CD4-positive, CD25-positive, alpha-beta regulatory T cell (primary cell): ENCODE data around the gene KIAA0040. TPM values are rescaled to one million over a fixed set of nuclear protein-coding genes. Genes with fewer than 3 reads are reported as not detected.
A peak's percentile ranks its signal among the peaks of the same experiment; 100 is the strongest.

Experiments used
- ATAC-seq, 2 donors: fragments of 150-1000 bp; cut with Tn5 transposase; one replicate each; pipeline ENCODE4 v1.10.0; 2021; ENCODE audit warnings: low read depth in 2 of 2, moderate number of reproducible peaks in 2 of 2, moderate library complexity in 1 of 2
- DNase-seq, 3 donors: peaks; one replicate each; pipeline versions ENCODE4 v3.0.0 to v3.0.0-alpha.2; 2012 to 2022; ENCODE audit warnings: mixed read lengths in 1 of 3
- H3K27ac ChIP-seq: one replicate; pipeline ENCODE4 v1.7.0; 2013; ENCODE audit warnings: mild to moderate bottlenecking, low read length; ENCODE audit not compliant: insufficient read depth, poor library complexity, severe bottlenecking
- H3K27me3 ChIP-seq: one replicate; pipeline ENCODE4 v1.7.0; 2013; ENCODE audit warnings: low read length; ENCODE audit not compliant: control insufficient read depth, insufficient read depth
- H3K36me3 ChIP-seq: one replicate; pipeline ENCODE4 v1.7.0; 2013; ENCODE audit warnings: mild to moderate bottlenecking, low read length, moderate library complexity; ENCODE audit not compliant: control insufficient read depth, insufficient read depth
- H3K4me1 ChIP-seq: 2 replicates; pipeline ENCODE4 v1.7.0; 2013; ENCODE audit warnings: mild to moderate bottlenecking, low read length; ENCODE audit not compliant: insufficient read depth, control insufficient read depth, poor library complexity, severe bottlenecking
- H3K4me3 ChIP-seq: one replicate; pipeline ENCODE4 v1.7.0; 2013; ENCODE audit warnings: low read depth, mild to moderate bottlenecking, low read length, moderate library complexity
- H3K9me3 ChIP-seq, 2 experiments: 1 replicate in 1 of 2; 2 replicates in 1 of 2; pipeline ENCODE4 v1.7.0; 2013; ENCODE audit warnings: low read length in 2 of 2, mild to moderate bottlenecking in 1 of 2, moderate library complexity in 1 of 2; ENCODE audit not compliant: control insufficient read depth in 2 of 2
- H3K27ac Mint-ChIP-seq, 3 donors: one replicate each; pipeline ENCODE4 v1.8.0; 2020 to 2022; ENCODE audit warnings: mild to moderate bottlenecking in 3 of 3, mixed read lengths in 3 of 3, moderate library complexity in 2 of 3
- H3K27me3 Mint-ChIP-seq: one replicate; pipeline ENCODE4 v1.8.0; 2022; ENCODE audit warnings: mild to moderate bottlenecking, mixed read lengths
- H3K36me3 Mint-ChIP-seq: one replicate; pipeline ENCODE4 v1.8.0; 2020; ENCODE audit warnings: mixed read lengths
- H3K4me1 Mint-ChIP-seq, 4 donors: one replicate each; pipeline ENCODE4 v1.8.0; 2020 to 2022; ENCODE audit warnings: mixed read lengths in 4 of 4, mild to moderate bottlenecking in 1 of 4
- H3K4me3 Mint-ChIP-seq, 4 donors: one replicate each; pipeline ENCODE4 v1.8.0; 2020 to 2022; ENCODE audit warnings: mild to moderate bottlenecking in 4 of 4, mixed read lengths in 4 of 4, moderate library complexity in 3 of 4
- H3K9me3 Mint-ChIP-seq, 7 donors: one replicate each; pipeline ENCODE4 v1.8.0; 2020 to 2022; ENCODE audit warnings: mixed read lengths in 7 of 7, mild to moderate bottlenecking in 3 of 7, moderate library complexity in 2 of 7
- polyA plus RNA-seq, 4 donors: library from polyadenylated mRNA; unstranded; fragments of 300-500 nt; fragmentation: Illumina TruSeq; gene quantifications; one replicate each; pipeline ENCODE4 v1.2.3, GENCODE V29; 2021
- total RNA-seq: library from RNA; stranded (reverse); gene quantifications from one replicate; pipeline ENCODE4 v1.2.3, GENCODE V29; 2022

Gene KIAA0040
- total and polyA plus RNA-seq, 5 donors from 2014 or later = 50.1 to 63.3 (median 53.1) TPM

GRCh38 chr1:175167861-175168260 is 24.7 kb downstream of the KIAA0040 start:
- Mint-ChIP-seq H3K9me3 (no peaks in the 10 kb centered on the region), H3K36me3 (peaks cover 62% of the 10 kb centered on the region), H3K4me1 (peaks cover 29 to 71% (median 59%) of the 10 kb centered on the region in 4 donors), H3K4me3 (no peak overlapping the region), H3K27ac (peak overlapping the region in 1 of 3 donors; percentile 88), H3K27me3 (no peaks in the 10 kb centered on the region)
- no peak for ATAC-seq
- DNase-seq = no peak
- Histone ChIP-seq H3K27me3 (no peaks in the 10 kb centered on the region), H3K27ac (peak overlapping the region; percentile 47), H3K4me1 (peaks cover 20% of the 10 kb centered on the region), H3K36me3 (peaks cover 82% of the 10 kb centered on the region), H3K4me3 (no peak overlapping the region), H3K9me3 (no peaks in the 10 kb centered on the region)

GRCh38 chr1:175166746-175167145 is 25.8 kb downstream of the KIAA0040 start:
- H3K9me3 ChIP-seq = no peaks in the 10 kb centered on the region
- peaks cover 58% of the 10 kb centered on the region for H3K36me3 Mint-ChIP-seq
- H3K9me3 Mint-ChIP-seq = no peaks in the 10 kb centered on the region
- H3K4me1 ChIP-seq = peaks cover 14% of the 10 kb centered on the region
- peak overlapping the region in 1 of 3 donors; percentile 85 for H3K27ac Mint-ChIP-seq
- no peak for DNase-seq
- no peak for ATAC-seq
- no peak overlapping the region for H3K27ac ChIP-seq
- H3K4me3 Mint-ChIP-seq = peak overlapping the region in 1 of 4 donors; percentile 56
- peaks cover 83% of the 10 kb centered on the region for H3K36me3 ChIP-seq
- peaks cover 29 to 61% (median 56%) of the 10 kb centered on the region in 4 donors for H3K4me1 Mint-ChIP-seq
- H3K27me3 Mint-ChIP-seq = no peaks in the 10 kb centered on the region
- no peaks in the 10 kb centered on the region for H3K27me3 ChIP-seq
- no peak overlapping the region for H3K4me3 ChIP-seq

- Mint-ChIP-seq H3K4me3 (no peak overlapping the region), H3K27me3 (no peaks in the 10 kb centered on the region), H3K9me3 (no peaks in the 10 kb centered on the region), H3K27ac (no peak overlapping the region), H3K36me3 (peaks cover 59% of the 10 kb centered on the region), H3K4me1 (peaks cover 14 to 47% (median 42%) of the 10 kb centered on the region in 4 donors)
- DNase-seq (no peak), ATAC-seq (no peak)
- Histone ChIP-seq H3K4me1 (peaks cover 5% of the 10 kb centered on the region), H3K9me3 (no peaks in the 10 kb centered on the region), H3K36me3 (peaks cover 91% of the 10 kb centered on the region), H3K4me3 (no peak overlapping the region), H3K27me3 (no peaks in the 10 kb centered on the region), H3K27ac (peak overlapping the region; percentile 7)
These were observed 27.8 kb downstream of the KIAA0040 start for GRCh38 chr1:175164751-175165150.

GRCh38 chr1:175163702-175164101 is 28.9 kb downstream of the KIAA0040 start:
- Mint-ChIP-seq H3K27me3 (no peaks in the 10 kb centered on the region), H3K36me3 (peaks cover 64% of the 10 kb centered on the region), H3K4me1 (peaks cover 8 to 41% (median 32%) of the 10 kb centered on the region in 4 donors), H3K4me3 (no peak overlapping the region), H3K27ac (peak overlapping the region in 1 of 3 donors; percentile 64), H3K9me3 (no peaks in the 10 kb centered on the region)
- Histone ChIP-seq H3K4me1 (no peaks in the 10 kb centered on the region), H3K27me3 (no peaks in the 10 kb centered on the region), H3K27ac (no peak overlapping the region), H3K36me3 (peaks cover 91% of the 10 kb centered on the region), H3K9me3 (no peaks in the 10 kb centered on the region), H3K4me3 (no peak overlapping the region)
- no peak for ATAC-seq
- no peak for DNase-seq

GRCh38 chr1:175162955-175163354 is 29.6 kb downstream of the KIAA0040 start:
- Mint-ChIP-seq H3K4me3 (no peak overlapping the region), H3K27me3 (no peaks in the 10 kb centered on the region), H3K4me1 (peaks cover 2 to 38% (median 25%) of the 10 kb centered on the region in 4 donors), H3K9me3 (no peaks in the 10 kb centered on the region), H3K36me3 (peaks cover 70% of the 10 kb centered on the region), H3K27ac (peak overlapping the region in 2 of 3 donors; percentile 64 to 72)
- H3K4me3 ChIP-seq = no peak overlapping the region
- no peaks in the 10 kb centered on the region for H3K4me1 ChIP-seq
- peaks cover 96% of the 10 kb centered on the region for H3K36me3 ChIP-seq
- H3K27ac ChIP-seq = no peak overlapping the region
- ATAC-seq (no peak), DNase-seq (no peak)
- no peaks in the 10 kb centered on the region for H3K9me3 ChIP-seq
- H3K27me3 ChIP-seq = no peaks in the 10 kb centered on the region

- peak overlapping the region in 2 of 3 donors; percentile 10 to 68 for H3K27ac Mint-ChIP-seq
These were observed 34.4 kb downstream of the KIAA0040 start for GRCh38 chr1:175158170-175158591.

GRCh38 chr1:175157200-175157599 is 35.4 kb downstream of the KIAA0040 start:
- Histone ChIP-seq H3K36me3 (peaks cover 40% of the 10 kb centered on the region), H3K4me1 (peaks cover 12% of the 10 kb centered on the region), H3K27ac (no peak overlapping the region), H3K4me3 (no peak overlapping the region), H3K27me3 (no peaks in the 10 kb centered on the region), H3K9me3 (no peaks in the 10 kb centered on the region)
- Mint-ChIP-seq H3K36me3 (peaks cover 42% of the 10 kb centered on the region), H3K9me3 (no peaks in the 10 kb centered on the region), H3K27ac (no peak overlapping the region), H3K27me3 (peaks cover 17% of the 10 kb centered on the region), H3K4me1 (peaks cover 0 to 19% (median 18%) of the 10 kb centered on the region in 4 donors), H3K4me3 (no peak overlapping the region)
- DNase-seq (no peak), ATAC-seq (no peak)

More at GRCh38 chr1:175158170-175158591, 34.4 kb downstream of the KIAA0040 start:
- Mint-ChIP-seq H3K27me3 (peaks cover 11% of the 10 kb centered on the region), H3K4me1 (peaks cover 0 to 21% (median 19%) of the 10 kb centered on the region in 4 donors), H3K9me3 (no peaks in the 10 kb centered on the region), H3K4me3 (no peak overlapping the region), H3K36me3 (peaks cover 46% of the 10 kb centered on the region)
- Histone ChIP-seq H3K27me3 (no peaks in the 10 kb centered on the region), H3K36me3 (peaks cover 50% of the 10 kb centered on the region), H3K4me1 (peaks cover 12% of the 10 kb centered on the region), H3K27ac (no peak overlapping the region), H3K4me3 (no peak overlapping the region), H3K9me3 (no peaks in the 10 kb centered on the region)
- DNase-seq (no peak), ATAC-seq (no peak)

- Mint-ChIP-seq H3K27me3 (peaks cover 28% of the 10 kb centered on the region), H3K27ac (peak overlapping the region; percentile 30 to 60 (median 33)), H3K36me3 (peaks cover 32% of the 10 kb centered on the region), H3K4me1 (peaks cover 0 to 24% (median 11%) of the 10 kb centered on the region in 4 donors), H3K4me3 (no peak overlapping the region), H3K9me3 (no peaks in the 10 kb centered on the region)
- Histone ChIP-seq H3K9me3 (no peaks in the 10 kb centered on the region), H3K27ac (no peak overlapping the region), H3K27me3 (peaks cover 5% of the 10 kb centered on the region), H3K4me1 (peaks cover 16% of the 10 kb centered on the region), H3K4me3 (no peak overlapping the region), H3K36me3 (peaks cover 29% of the 10 kb centered on the region)
- ATAC-seq = no peak
- DNase-seq = peak in 1 of 3 donors; percentile 7
These were observed 36.6 kb downstream of the KIAA0040 start for GRCh38 chr1:175155936-175156335.
